Measurements from ENCODE around the gene ALOX12B. TPM values are rescaled to one million over a fixed set of nuclear protein-coding genes. Genes with fewer than 3 reads are reported as not detected.

ALOX12B gene
- total and polyA plus RNA-seq, 2 of the 8 experiments (the other 6 are each of a cell fraction or from before 2014, with no cell fraction given), result 0.86 TPM; not detected in 1

DNA sequence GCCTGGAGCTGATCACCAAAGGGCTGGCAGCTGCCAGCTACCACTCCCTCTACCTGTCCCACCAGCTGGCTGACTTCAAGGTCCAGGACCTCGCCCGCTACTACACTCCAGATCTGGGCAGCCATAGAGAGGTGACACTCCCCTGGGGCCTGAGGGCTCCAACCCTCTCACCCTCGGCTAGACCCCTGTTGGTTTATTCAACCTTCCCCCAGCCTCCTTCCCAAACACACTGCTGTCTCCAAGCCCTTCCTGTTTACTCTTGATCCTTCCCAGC lies 18.0 kb downstream of the ALOX12B start (continued):
- TF ChIP-seq, protein P1, sequence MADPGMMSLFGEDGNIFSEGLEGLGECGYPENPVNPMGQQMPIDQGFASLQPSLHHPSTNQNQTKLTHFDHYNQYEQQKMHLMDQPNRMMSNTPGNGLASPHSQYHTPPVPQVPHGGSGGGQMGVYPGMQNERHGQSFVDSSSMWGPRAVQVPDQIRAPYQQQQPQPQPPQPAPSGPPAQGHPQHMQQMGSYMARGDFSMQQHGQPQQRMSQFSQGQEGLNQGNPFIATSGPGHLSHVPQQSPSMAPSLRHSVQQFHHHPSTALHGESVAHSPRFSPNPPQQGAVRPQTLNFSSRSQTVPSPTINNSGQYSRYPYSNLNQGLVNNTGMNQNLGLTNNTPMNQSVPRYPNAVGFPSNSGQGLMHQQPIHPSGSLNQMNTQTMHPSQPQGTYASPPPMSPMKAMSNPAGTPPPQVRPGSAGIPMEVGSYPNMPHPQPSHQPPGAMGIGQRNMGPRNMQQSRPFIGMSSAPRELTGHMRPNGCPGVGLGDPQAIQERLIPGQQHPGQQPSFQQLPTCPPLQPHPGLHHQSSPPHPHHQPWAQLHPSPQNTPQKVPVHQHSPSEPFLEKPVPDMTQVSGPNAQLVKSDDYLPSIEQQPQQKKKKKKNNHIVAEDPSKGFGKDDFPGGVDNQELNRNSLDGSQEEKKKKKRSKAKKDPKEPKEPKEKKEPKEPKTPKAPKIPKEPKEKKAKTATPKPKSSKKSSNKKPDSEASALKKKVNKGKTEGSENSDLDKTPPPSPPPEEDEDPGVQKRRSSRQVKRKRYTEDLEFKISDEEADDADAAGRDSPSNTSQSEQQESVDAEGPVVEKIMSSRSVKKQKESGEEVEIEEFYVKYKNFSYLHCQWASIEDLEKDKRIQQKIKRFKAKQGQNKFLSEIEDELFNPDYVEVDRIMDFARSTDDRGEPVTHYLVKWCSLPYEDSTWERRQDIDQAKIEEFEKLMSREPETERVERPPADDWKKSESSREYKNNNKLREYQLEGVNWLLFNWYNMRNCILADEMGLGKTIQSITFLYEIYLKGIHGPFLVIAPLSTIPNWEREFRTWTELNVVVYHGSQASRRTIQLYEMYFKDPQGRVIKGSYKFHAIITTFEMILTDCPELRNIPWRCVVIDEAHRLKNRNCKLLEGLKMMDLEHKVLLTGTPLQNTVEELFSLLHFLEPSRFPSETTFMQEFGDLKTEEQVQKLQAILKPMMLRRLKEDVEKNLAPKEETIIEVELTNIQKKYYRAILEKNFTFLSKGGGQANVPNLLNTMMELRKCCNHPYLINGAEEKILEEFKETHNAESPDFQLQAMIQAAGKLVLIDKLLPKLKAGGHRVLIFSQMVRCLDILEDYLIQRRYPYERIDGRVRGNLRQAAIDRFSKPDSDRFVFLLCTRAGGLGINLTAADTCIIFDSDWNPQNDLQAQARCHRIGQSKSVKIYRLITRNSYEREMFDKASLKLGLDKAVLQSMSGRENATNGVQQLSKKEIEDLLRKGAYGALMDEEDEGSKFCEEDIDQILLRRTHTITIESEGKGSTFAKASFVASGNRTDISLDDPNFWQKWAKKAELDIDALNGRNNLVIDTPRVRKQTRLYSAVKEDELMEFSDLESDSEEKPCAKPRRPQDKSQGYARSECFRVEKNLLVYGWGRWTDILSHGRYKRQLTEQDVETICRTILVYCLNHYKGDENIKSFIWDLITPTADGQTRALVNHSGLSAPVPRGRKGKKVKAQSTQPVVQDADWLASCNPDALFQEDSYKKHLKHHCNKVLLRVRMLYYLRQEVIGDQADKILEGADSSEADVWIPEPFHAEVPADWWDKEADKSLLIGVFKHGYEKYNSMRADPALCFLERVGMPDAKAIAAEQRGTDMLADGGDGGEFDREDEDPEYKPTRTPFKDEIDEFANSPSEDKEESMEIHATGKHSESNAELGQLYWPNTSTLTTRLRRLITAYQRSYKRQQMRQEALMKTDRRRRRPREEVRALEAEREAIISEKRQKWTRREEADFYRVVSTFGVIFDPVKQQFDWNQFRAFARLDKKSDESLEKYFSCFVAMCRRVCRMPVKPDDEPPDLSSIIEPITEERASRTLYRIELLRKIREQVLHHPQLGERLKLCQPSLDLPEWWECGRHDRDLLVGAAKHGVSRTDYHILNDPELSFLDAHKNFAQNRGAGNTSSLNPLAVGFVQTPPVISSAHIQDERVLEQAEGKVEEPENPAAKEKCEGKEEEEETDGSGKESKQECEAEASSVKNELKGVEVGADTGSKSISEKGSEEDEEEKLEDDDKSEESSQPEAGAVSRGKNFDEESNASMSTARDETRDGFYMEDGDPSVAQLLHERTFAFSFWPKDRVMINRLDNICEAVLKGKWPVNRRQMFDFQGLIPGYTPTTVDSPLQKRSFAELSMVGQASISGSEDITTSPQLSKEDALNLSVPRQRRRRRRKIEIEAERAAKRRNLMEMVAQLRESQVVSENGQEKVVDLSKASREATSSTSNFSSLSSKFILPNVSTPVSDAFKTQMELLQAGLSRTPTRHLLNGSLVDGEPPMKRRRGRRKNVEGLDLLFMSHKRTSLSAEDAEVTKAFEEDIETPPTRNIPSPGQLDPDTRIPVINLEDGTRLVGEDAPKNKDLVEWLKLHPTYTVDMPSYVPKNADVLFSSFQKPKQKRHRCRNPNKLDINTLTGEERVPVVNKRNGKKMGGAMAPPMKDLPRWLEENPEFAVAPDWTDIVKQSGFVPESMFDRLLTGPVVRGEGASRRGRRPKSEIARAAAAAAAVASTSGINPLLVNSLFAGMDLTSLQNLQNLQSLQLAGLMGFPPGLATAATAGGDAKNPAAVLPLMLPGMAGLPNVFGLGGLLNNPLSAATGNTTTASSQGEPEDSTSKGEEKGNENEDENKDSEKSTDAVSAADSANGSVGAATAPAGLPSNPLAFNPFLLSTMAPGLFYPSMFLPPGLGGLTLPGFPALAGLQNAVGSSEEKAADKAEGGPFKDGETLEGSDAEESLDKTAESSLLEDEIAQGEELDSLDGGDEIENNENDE (IDR thresholded peaks at IDR 0.05; ENCODE audit: insufficient replicate concordance, low read length), result no peak
- TF ChIP-seq RAD21 (IDR thresholded peaks at IDR 0.05 in 1 of 2, conservative IDR thresholded peaks at IDR 0.05 in 1 of 2; ENCODE audit: low read depth in 2 of 2, low read length in 2 of 2) (no peak), SP4 (IDR thresholded peaks at IDR 0.05; ENCODE audit: low read length) (no peak), CREB1 (IDR thresholded peaks at IDR 0.05) (no peak), EZH2 (IDR thresholded peaks at IDR 0.05; ENCODE audit: low read depth, low read length, severe bottlenecking) (no peak), BRCA1 (IDR thresholded peaks at IDR 0.05; ENCODE audit: low read depth, low read length) (no peak), CBX8 (IDR thresholded peaks at IDR 0.05; ENCODE audit: borderline replicate concordance, low read depth, low read length) (no peak), SIX5 (IDR thresholded peaks at IDR 0.05; ENCODE audit: low read depth, low read length) (no peak)
- TF ChIP-seq, protein P2, sequence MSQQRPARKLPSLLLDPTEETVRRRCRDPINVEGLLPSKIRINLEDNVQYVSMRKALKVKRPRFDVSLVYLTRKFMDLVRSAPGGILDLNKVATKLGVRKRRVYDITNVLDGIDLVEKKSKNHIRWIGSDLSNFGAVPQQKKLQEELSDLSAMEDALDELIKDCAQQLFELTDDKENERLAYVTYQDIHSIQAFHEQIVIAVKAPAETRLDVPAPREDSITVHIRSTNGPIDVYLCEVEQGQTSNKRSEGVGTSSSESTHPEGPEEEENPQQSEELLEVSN (IDR thresholded peaks at IDR 0.05), result no peak
